ENCODE data around the gene CEP192. TPM values are rescaled to one million over a fixed set of nuclear protein-coding genes. Genes with fewer than 3 reads are reported as not detected.

The CEP192 gene
- total and polyA plus RNA-seq, 10 of the 15 experiments (the other 5 are each of a cell fraction or from before 2014, with no cell fraction given) = 15.4 to 58.2 (median 29.6) TPM

DNA sequence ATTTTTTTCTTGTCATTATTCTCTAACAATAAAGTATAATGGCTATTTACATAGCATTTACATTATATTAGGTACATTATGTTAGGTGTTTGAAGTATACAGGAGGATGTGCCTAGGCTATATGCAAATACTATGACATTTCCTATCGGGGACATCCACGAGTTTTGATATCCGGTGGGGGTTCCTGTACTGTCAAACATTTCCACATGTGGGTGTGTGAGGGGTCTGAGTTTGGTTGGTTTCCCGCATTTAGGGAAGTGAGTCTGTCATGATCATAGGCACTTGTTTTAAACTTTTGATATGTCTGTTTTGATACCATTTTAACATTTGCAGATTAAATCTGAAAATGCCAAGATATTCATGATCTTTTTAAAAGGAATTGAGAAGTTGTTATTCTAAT, 76.0 kb downstream of the CEP192 start (continued):
- TF ChIP-seq MLLT1 (IDR thresholded peaks at IDR 0.05) = no peak
- TF ChIP-seq IKZF1 (conservative IDR thresholded peaks at IDR 0.05) = no peak
- TF ChIP-seq, protein P1, sequence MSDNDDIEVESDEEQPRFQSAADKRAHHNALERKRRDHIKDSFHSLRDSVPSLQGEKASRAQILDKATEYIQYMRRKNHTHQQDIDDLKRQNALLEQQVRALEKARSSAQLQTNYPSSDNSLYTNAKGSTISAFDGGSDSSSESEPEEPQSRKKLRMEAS (IDR thresholded peaks at IDR 0.05; ENCODE audit: low read depth, low read length) = no peak
- TF ChIP-seq FOXM1 (IDR thresholded peaks at IDR 0.05; ENCODE audit: low read depth, low read length) = no peak
- TF ChIP-seq, protein P2, sequence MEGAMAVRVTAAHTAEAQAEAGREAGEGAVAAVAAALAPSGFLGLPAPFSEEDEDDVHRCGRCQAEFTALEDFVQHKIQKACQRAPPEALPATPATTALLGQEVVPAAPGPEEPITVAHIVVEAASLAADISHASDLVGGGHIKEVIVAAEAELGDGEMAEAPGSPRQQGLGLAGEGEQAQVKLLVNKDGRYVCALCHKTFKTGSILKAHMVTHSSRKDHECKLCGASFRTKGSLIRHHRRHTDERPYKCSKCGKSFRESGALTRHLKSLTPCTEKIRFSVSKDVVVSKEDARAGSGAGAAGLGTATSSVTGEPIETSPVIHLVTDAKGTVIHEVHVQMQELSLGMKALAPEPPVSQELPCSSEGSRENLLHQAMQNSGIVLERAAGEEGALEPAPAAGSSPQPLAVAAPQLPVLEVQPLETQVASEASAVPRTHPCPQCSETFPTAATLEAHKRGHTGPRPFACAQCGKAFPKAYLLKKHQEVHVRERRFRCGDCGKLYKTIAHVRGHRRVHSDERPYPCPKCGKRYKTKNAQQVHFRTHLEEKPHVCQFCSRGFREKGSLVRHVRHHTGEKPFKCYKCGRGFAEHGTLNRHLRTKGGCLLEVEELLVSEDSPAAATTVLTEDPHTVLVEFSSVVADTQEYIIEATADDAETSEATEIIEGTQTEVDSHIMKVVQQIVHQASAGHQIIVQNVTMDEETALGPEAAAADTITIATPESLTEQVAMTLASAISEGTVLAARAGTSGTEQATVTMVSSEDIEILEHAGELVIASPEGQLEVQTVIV (IDR thresholded peaks at IDR 0.05; ENCODE audit: borderline replicate concordance, partially characterized antibody) = no peak
- TF ChIP-seq RUNX3 (IDR thresholded peaks at IDR 0.05; ENCODE audit: low read length) = 0 out of 2 replicates have a peak, but pooled peaks have one; percentile 31
- TF ChIP-seq TCF7 (IDR thresholded peaks at IDR 0.05; ENCODE audit: borderline replicate concordance) = no peak; the same call in 1 of the 2 replicates
- no peak for TF ChIP-seq WRNIP1 (IDR thresholded peaks at IDR 0.05; ENCODE audit: borderline replicate concordance, low read depth, low read length)
- TF ChIP-seq MYB (IDR thresholded peaks at IDR 0.05; ENCODE audit: borderline replicate concordance, low read depth, low read length) = no peak
- no peak for TF ChIP-seq NFYB (IDR thresholded peaks at IDR 0.05; ENCODE audit: insufficient read depth, low read depth, low read length)
- TF ChIP-seq, protein P3, sequence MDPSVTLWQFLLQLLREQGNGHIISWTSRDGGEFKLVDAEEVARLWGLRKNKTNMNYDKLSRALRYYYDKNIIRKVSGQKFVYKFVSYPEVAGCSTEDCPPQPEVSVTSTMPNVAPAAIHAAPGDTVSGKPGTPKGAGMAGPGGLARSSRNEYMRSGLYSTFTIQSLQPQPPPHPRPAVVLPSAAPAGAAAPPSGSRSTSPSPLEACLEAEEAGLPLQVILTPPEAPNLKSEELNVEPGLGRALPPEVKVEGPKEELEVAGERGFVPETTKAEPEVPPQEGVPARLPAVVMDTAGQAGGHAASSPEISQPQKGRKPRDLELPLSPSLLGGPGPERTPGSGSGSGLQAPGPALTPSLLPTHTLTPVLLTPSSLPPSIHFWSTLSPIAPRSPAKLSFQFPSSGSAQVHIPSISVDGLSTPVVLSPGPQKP (IDR thresholded peaks at IDR 0.05; ENCODE audit: low read depth, low read length) = no peak
- peak in 1 of 2 experiments; percentile 15; a peak in 1 of 4 replicates for TF ChIP-seq ETV6 (conservative IDR thresholded peaks at IDR 0.05 in 1 of 2, IDR thresholded peaks at IDR 0.05 in 1 of 2; ENCODE audit: borderline replicate concordance in 1 of 2, low read depth in 1 of 2)
